GM21360 (cell line): ENCODE results near the gene TPSD1.
"Not testable (repeated sequence)": the region's sequence is repeated elsewhere in the genome, so short reads cannot be mapped to it uniquely, and the experiment has no call there.

ENCODE experiments used
- ATAC-seq: cut with Tn5 transposase; IDR thresholded peaks from one replicate; pipeline ENCODE4 v1.9.1; 2021; ENCODE audit warnings: mild to moderate bottlenecking, moderate library complexity; ENCODE audit not compliant: unreplicated experiment

Gene TPSD1

DNA sequence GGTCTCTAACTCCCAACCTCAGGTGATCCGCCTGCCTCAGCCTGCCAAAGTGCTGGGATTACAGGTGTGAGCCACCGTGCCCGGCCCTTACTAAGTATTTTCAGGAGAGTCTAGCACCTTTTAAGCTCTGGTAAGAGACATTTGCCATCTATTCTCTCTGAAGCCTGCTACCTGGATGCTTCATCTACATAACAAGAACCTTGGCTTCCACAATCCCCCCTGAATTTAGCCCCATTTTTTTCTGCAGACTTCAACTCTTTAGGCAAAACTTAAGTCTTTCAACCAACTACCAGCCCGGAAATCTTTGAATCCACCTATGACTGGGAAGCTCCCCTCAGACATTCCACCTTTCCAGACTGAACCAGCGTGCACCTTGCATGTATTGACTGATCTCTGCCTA is 39.6 kb downstream of the TPSD1 start:
- no peak for ATAC-seq

DNA sequence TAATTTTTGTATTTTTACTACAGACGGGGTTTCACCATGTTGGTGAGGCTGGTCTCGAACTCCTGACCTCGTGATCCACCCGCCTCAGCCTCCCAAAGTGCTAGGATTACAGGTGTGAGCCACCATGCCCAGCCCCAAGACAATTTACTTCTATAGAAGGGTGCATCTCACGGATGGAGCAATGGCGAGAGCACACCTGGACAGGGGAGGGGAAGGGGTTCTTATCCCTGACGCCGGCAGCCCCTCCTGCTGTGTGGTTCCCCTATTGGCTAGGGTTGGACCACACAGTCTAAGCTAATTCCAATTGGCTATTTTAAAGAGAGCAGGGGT is 40.8 kb downstream of the TPSD1 start:
- ATAC-seq = not testable (repeated sequence)

DNA sequence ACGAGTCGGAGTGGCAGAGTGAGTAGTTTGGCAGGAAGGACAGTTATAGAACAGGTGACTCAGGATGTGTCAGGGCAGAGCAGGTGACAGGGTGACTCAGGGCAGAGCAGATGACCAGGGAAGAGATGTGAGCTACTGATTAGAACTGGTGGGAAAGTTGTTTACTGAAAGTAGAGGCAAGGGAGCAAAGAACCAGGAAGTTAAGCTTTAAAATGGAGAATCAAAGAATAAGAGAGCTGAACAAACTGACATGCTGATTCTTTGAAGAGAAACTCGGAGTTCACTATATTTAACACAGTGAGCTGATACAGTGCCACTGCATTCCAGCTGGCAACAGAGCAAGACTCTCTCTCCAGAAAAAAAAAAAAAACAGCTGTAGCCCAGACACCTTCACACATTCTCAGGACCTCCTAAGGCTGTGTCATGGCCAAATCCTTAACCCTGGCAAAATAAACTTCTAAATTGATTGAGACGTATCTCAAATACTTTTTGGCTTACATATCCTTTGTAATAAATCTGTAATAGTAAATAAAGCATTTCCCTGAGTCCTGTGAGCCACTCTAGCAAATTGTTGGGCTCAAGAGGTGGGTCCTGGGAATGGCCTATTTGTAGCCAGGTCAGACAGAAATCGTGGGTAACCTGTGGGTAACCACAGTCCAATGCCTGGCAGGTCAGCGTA is 41.3 kb downstream of the TPSD1 start:
- ATAC-seq = no peak

DNA sequence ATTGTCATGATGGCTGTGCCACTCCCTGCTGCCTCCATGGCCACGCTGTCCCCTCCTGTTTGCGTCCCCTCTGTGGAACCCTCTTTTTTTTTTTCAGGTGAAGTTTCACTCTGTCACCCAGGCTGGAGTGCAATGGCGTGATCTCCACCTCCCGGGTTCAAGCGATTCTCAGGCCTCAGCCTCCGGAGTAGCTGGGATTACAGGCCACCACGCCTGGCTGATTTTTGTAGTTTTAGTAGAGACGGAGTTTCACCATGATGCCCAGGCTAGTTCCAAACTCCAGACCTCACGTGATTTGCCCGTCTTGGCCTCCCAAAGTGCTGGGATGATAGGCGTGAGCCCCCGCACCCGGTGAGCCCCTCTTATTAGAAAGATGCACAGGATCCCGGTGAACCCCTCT is 42.5 kb downstream of the TPSD1 start:
- no peak for ATAC-seq

DNA sequence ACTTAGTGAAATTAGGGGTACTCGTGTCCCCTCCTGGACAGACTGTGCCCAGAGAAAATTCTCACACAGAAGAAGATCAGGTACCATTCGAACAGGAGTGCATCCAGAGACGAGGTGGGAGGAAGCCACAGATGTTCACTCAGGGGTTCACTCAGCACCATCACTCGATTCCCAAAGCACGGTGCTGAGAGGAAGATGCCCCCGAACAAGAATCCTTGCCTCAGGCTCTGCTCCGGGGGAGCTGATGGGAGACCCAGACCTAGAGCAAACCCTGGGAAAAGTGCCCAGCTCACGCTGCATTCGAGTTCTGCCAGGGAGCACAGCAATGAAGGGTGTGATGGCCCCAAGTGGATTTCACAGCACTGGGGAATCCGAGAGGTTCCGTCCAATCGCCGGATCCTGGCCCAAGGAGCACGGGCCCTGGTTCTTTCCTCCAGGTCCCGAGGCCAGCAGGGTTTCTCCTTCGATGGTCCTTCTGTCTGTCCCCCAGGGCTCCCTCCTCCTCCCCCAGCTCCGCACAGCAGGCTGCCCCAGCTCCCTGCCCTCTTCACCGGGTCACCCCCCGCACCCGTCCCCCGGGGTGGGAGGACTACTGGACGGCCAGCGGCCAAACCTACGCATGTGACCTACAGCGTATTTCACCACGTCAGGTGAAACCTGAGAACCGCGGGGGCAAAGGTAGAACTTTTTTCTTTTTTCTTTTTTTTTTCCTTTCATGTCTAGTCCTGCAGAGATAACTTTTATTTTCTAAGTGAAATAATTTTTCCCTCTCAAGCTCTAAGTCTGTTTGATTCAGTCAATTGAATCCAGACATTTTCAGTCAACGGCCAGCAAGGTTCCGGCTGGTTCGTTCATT is 43.4 kb downstream of the TPSD1 start:
- no peak for ATAC-seq

DNA sequence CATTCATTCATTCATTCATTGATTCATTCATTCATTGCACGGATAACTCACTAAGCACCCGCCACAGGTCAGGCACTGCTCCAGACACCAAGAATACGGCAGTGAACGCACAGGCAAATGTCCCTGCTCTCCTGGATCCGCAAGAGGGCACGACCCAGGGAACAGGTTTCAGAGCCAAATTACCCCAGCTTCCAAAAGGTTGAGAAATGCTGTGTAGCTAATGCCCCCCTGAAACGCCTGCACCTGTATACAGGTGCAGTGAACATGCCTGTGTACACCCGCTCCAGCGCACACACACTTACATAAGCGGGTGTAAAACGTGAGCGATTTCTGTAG is 44.0 kb downstream of the TPSD1 start:
- ATAC-seq = no peak

DNA sequence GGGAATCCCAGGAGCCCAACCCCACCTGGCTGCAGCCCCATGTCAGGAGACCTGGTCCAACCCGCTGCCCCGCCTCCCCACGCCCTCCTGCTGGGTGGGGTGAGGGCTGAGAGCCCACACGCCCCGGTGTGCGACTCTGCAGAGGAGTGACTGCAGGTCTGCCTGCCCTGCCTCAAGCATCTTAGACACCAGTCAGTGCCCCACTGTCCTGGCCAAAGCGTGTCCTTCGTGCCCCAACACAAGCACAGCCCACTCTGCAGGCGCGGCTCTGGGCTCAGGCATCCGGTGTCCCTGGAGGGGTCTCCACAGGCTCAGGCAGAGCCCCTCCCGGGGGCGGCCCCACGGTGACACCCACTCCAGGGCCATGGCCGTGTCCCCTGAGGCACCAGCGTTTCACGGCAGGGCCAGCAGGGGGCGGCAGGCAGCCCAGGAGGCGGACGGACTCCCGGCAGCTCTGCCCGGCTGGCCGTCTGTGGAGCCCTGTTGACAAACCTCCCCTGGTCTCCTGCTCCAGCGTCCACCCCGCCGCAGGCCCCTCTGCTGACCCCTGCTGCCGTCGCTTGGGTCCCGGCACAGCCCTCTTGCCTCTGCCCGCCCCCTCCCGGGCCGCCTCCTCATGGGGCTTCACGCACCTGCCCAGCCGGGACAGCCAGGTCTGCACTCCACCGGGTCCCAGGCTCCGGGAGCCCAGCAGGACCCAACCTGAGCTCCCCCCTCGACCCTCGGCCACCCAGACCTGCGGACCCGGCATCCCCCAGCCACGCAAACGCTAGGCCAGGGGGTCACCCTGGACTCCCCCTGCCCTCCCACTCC is 45.0 kb downstream of the TPSD1 start:
- ATAC-seq = no peak

DNA sequence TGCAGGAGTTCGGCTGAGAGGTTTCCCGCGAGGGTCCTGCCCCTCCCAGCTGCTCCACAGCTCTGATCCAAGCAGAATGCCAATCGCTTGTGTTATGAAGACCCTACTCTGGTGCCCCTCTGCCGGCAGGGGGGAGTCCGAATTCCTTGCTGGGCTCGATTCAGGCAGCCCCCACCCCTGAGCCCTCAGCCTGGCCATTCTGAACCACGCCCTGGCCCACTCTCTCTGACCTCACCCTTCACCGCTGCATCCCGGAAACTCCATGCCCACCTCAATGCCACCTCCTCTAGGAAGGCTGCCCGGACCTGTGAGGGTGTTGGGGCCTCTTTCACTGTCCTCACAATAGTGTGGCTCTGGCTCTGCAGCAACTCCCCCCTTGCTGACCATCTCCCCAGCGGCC is 45.7 kb downstream of the TPSD1 start:
- ATAC-seq = no peak

DNA sequence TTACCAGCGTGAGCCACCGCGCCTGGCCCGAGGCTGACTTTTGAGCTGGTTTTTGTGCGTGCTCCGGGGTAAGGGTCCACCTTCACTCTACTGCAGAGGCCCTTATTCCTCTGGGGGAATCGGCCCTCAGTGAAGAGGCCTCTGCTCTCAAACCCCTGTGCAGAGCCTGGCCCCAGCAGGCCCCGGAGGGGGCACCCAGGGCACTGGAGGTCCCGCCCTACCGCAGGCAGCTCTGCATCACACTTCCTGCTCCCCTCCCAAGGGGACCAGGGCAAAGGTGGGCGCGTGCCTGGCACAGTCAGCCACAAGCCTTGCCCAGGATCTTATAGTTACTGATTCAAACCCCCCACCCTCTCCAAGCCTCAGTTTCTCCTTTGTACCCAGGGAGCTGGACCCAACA is 50.0 kb downstream of the TPSD1 start:
- ATAC-seq = no peak

DNA sequence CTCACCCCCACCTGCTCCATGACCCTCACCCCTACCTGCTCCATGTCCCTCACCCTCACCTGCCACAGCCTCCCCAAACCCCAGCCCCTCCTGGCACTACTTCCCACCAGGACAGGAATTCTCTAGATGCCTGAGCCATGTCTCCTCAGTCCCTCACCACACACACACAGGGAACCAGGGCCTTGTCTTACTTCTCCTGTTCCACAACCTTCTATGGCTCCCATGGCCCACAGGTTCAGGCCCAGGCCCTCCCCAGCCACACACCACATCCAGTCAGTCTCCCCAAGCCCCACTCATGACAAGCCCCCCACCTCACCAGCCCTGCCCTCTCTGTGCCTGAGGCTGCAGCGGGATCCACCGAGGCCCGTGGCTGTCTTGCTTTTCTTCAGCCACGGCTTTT is 50.5 kb downstream of the TPSD1 start:
- no peak for ATAC-seq

DNA sequence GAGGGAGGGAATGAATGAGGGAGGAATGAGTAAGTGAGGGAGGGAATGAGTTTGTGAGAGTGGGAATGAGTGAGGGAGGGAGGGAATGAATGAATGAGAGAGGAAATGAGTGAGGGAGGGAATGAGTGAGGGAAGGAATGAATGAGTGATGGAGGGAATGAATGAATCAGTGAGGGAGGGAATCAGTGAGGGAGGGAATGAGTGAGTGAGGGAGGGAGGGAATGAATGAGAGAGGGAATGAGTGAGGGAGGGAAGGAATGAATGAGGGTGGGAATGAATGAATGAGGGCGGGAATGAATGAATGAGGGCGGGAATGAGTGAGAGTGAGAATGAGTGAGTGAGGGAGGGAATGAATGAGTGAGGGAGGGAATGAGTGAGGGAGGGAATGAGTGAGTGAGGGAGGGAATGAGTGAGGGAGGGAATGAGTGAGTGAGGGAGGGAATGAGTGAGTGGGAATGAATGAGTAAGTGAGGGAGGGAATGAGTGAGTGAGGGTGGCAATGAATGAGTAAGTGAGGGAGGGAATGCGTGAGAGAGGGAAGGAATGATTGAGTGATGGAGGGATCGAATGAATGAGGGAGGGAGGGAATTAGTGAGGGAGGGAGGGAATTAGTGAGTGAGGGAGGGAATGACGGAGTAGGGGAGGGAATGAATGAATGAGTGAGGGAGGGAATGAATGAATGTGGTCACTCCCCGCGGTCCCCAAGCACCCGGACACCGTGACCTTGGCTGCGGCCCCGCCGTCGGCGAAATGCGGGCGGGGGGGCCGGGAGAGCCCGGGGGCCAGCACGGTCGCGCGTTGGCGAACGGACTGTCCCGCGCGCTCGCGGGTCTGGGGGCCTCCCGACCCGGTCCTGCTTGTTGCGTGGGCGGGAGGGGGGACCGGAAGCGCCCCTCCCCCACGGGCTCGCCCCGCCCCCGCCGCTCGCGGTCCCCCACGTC is 52.4 kb downstream of the TPSD1 start:
- no peak for ATAC-seq
